ENCODE data around the gene LPCAT1. TPM values are rescaled to one million over a fixed set of nuclear protein-coding genes. Genes with fewer than 3 reads are reported as not detected.
"Not testable (repeated sequence)": the region's sequence is repeated elsewhere in the genome, so short reads cannot be mapped to it uniquely, and the experiment has no call there.

LPCAT1 gene
- total RNA-seq, 1 donor from 2014 or later = 77.0 TPM

GRCh38 chr5:1468629-1469527 lies 54.9 kb downstream of the LPCAT1 start:
- DNase-seq (ENCODE audit: extremely low read depth, low read depth, low spot score) = no peak

GRCh38 chr5:1468247-1468612 lies 55.5 kb downstream of the LPCAT1 start:
- no peak for DNase-seq (ENCODE audit: extremely low read depth, low read depth, low spot score)

- no peak for DNase-seq (ENCODE audit: extremely low read depth, low read depth, low spot score)
These were observed 56.2 kb downstream of the LPCAT1 start for GRCh38 chr5:1467341-1468246.

- DNase-seq (ENCODE audit: extremely low read depth, low read depth, low spot score) = no peak
These were observed 57.0 kb downstream of the LPCAT1 start for GRCh38 chr5:1466631-1467265.

- DNase-seq (ENCODE audit: extremely low read depth, low read depth, low spot score) = no peak
These were observed 57.7 kb downstream of the LPCAT1 start for GRCh38 chr5:1465966-1466471.

GRCh38 chr5:1465117-1465516 lies 58.6 kb downstream of the LPCAT1 start:
- DNase-seq (ENCODE audit: extremely low read depth, low read depth, low spot score) = no peak

DNA sequence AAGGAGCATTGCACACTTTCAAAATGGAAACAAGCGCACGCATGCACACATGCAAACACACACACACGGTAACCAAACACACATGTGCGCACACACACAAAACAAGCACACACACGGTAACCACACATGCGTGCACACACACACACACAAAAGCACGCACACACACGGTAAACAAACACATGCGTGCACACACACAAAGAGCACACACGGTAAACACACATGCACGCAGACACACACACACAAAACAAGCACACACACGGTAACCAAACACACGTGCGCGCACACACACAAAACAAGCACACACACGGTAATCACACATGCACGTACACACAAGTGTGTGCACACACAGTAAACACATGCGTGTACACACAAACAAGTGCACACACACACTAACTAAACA lies 59.2 kb downstream of the LPCAT1 start:
- no peak for DNase-seq (ENCODE audit: extremely low read depth, low read depth, low spot score)

DNA sequence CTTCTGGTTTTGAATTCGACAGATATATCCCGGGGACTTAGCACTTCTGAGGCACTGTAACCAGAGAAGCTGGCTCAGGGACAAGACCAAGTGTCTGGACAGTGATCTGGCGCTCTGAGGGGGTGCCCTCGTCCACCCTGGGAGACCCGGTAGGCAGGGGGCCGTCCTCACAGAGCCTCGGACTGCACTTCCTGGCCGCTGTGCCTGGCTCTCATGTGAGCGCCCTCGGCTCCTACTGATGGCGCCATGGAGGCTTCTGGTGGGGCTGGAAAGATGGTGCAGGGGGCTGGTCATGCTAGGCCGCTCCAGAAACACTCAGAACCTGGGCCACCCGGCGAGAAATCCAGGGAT lies 59.7 kb downstream of the LPCAT1 start:
- DNase-seq (ENCODE audit: extremely low read depth, low read depth, low spot score) = no peak

DNA sequence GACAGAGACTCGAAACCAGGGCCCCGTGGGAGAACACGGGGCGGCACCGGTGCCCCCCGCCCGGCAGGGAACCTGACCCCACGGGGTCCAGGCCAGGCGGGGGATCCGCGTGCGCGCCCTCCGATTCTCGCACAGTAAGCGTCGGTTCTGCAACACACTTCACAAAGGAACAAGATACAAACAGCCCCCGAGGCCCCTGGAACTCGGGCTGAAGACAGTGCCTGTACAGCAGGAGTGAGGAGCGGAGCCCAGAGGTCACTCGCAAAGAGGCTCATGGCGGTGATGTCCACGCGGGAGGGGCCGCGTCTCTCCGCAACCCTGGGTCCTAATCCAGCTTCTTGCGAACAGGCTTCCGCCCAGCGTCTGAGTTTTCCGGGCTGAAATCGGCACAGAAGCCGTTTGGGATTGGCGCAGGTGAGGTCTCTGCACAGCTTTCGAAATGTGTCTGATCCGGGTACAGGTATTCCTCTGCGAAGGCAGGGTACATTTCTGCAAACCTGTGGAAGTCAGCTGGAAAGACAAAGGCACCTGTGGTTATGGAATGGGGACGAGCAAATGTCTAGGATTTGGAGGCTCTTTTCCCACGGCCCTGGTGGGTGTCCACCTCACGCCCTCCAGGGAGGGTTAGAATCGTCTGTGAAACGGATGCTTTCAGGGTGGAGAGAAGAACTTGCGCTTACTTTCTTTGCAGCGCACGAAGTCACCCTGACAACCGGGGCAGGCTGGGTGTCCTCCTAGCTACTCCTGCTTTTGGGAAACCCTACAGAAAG lies 60.2 kb downstream of the LPCAT1 start:
- no peak for DNase-seq (ENCODE audit: extremely low read depth, low read depth, low spot score)

GRCh38 chr5:1462358-1462757 lies 61.4 kb downstream of the LPCAT1 start:
- DNase-seq (ENCODE audit: extremely low read depth, low read depth, low spot score) = no peak

DNA sequence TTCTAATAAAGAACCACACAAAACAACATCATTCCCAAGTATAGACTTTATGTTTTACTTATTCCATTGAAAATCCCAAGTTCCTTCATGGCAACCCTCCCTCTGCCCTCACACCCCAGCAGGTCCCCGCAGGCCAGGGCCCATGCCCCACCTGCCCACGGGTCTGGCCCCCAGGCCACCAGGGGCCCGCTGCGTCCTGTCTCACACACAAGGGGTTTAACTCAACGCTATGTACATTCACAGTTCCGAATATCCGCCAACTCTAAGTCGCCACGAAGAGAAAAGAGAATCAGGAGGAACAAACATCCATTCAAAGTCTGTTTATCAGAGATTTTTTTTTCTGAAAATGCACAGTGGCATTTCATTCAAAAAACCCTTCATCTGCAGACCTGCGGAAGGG lies 62.4 kb downstream of the LPCAT1 start:
- DNase-seq (ENCODE audit: extremely low read depth, low read depth, low spot score) = no peak

GRCh38 chr5:1460054-1460682 lies 63.6 kb downstream of the LPCAT1 start:
- no peak for DNase-seq (ENCODE audit: extremely low read depth, low read depth, low spot score)

GRCh38 chr5:1459435-1459834 lies 64.3 kb downstream of the LPCAT1 start:
- DNase-seq (ENCODE audit: extremely low read depth, low read depth, low spot score) = not testable (repeated sequence)

DNA sequence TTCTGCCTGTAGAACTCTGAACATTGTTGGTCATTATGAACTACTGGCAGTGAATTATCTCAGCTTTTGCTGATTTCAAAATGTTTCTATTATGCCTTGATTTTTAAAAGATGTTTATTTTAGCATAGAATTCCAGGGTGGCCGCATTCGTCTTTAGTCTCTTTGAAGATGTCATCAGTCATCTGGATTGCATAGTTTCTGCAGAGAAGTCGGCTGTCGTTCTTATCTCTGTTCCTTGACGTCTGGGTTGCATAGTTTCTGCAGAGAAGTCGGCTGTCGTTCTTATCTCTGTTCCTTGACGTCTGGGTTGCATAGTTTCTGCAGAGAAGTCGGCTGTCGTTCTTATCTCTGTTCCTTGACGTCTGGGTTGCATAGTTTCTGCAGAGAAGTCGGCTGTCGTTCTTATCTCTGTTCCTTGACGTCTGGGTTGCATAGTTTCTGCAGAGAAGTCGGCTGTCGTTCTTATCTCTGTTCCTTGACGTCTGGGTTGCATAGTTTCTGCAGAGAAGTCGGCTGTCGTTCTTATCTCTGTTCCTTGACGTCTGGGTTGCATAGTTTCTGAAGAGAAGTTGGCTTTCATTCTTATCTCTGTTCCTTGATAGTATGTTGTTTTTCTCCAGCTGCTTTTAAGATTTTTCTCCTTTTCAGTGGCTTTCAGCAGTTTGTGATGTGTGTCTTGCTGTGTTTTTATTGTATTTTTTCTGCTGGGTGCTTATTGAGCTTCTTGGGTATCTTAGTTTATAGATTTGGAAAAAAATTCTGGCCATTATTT lies 67.5 kb downstream of the LPCAT1 start:
- not testable (repeated sequence) for DNase-seq (ENCODE audit: extremely low read depth, low read depth, low spot score)

- DNase-seq (ENCODE audit: extremely low read depth, low read depth, low spot score) = no peak
These were observed 70.1 kb downstream of the LPCAT1 start for GRCh38 chr5:1453613-1454012.

DNA sequence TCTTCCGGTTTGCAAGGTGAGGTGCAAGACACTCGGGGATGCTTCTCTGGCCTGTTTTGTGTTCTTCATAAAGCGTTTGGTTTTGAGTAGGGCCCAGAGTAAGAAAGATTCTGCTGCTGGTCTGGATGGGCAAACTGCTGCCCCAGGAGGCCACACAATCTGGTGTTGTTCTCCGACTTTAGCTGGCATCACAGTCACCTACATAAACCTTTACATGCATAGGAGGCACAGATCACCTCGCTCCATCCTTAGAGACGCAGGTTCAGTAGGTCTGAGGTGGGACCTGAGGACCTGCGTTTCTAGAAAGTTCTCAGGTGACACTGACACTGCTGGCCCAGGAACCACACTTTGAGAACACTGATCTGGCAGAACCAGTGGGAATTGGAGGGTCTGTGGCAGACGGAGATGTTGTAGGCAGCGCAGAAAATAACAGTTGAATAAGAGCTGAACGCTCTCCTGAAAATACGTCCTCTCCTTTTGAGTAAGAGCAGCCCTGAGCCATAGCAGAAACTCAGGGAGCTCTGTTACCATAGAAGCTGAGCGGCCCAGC lies 74.6 kb downstream of the LPCAT1 start:
- no peak for DNase-seq (ENCODE audit: extremely low read depth, low read depth, low spot score)

DNA sequence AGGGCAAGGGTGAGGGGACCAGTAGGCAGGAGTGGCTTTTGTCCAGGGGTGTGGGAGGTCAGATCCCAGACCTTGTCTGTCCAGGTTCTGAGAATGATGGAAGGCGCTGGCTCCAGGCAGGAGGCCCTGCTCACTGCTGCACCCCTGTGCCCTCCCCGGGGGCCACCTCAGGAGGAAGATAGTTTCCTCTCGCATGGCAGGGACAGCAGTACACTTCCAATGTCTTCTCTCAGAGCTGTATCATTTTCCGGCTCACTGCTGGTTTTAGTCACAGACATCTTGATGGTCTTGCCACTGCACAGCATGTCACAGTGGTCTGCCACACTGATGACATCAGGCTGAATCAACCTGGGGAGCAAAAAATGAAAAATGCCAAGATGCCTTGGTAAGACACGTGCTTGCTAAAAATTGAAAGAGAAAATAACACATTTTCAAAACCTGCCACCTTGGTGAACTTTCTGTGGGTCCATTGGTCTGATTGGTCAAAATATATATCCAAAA lies 75.2 kb downstream of the LPCAT1 start:
- DNase-seq (ENCODE audit: extremely low read depth, low read depth, low spot score) = no peak

DNA sequence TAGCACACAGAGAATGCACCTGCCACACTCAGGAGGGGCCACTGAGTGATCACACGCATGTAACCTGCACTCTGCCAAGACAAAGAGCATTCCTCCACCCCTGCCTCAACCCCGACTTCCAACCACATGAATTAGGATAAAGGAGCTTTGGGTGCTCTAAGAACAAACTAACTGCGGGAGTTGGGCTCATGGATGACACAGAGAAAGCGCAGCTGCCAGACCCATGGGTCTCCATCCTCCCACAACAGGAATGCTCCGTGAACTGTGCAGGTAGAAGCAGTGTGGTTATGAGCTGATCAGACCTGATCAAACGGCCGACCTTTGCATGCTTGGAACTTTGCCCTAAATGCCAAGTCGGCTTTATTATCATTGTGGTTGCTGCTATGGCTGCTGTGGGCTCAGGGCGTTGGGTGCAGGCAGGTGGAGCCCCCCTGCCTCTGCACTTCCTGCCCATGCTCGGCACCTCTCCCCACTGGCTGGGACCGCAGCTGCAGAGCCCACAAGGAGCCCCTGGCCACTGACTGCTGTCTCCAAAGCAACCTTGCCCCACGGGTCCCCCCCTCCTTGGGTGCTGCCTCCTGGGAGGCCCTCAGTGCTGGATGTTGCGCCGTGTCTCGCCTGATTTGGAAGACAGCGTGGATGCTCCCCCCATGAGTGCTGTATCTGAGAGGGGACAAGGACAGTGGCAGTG lies 75.9 kb downstream of the LPCAT1 start:
- no peak for DNase-seq (ENCODE audit: extremely low read depth, low read depth, low spot score)
